IPS-11a (cell line): Measurements from ENCODE around the gene DNAJC15.

Experiments
- H3K4me3 ChIP-seq: one replicate; pipeline ENCODE4 v1.5.1; 2013; ENCODE audit warnings: low read depth, low read length, control low read depth

Gene DNAJC15

DNA sequence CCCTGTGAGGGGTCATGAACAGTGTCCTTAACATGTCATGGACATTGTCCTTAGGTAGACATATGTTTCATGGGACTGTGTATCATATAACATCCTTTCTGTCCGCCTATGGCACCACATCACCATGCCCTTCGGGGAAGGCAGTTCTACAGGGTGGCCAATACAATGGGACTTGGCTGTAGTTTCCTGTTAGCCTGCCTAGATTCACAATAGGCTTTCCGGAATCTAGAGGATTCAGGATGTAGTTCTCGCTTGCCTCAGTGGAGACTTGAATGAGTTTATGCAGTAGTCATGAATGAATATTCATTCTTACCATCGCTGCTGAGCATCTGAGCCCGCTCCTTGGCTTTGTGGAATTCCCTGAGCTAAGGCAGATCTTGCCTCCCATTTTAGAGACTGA lies 100.5 kb downstream of the DNAJC15 start:
- H3K4me3 ChIP-seq = no peak overlapping the region

DNA sequence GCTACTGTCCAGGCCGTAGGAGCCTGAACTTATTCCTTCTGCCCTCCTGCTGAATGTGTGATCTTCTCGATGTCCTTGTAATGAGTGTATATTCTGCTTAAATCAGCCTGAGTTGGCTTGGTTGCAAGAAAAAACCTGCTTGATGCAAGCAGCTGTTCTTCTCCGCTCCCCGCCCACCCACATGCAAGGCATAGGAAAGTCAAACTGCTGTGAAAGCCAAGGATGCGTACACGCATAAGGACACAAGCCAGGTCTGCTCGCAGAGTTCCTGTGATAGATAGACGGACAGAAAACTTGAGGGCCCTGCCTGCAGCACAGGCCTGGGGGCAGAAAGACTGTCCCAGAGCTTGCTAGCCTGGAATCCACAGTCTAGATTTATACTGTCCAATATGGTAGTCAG lies 101.1 kb downstream of the DNAJC15 start:
- no peak overlapping the region for H3K4me3 ChIP-seq

DNA sequence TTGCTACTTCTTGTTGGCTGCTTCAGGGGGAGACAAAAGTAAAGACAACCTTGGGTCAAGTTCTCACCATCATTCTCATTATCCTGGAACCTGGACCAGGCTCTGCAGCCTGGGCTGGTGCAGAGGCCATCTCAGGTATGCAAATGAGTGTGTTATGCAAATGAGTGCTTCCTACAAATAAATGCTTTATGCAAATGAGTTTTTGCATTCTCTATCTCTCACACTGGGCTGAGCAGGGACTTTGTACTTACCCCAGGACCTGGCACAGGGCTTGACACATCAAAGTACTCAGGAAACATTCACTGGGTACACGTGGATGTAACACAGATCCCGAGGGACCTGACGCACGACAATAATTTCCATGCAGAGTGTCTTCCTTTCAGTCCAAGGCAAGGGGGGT lies 103.0 kb downstream of the DNAJC15 start:
- no peak overlapping the region for H3K4me3 ChIP-seq

DNA sequence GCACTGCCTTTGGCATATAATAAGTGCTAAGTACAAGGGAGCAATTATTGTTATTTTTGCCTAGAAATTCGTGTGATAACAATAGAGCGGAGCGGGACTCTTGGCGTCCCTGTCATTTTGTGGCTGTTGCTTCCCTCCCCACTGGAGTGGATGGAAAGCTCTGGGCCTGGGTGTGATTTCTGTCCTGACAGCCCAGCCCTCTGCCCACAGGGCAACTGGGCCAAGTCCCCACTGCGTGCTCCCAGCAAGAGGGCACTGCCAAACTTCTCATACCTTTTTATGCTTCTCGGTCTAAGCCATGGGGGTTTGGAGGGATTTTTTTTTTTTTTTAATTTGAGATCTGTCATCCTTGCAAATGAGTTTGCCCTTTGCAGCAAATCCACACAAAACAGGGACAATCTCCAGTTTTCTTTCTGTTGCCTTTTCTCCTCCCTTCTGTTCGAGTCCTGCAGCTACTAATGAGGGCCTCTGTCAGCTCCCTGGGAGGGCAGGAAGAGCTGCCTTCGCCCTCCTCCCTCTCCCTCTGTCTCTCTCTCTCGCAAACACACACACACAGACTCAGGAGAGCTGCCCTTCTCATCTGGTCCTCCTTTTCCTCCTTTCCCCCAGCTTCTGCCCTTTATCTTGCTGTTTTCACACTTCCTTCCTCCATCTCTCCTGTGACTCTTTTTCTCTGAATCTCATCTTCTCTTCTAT lies 103.9 kb downstream of the DNAJC15 start:
- H3K4me3 ChIP-seq = no peak overlapping the region

DNA sequence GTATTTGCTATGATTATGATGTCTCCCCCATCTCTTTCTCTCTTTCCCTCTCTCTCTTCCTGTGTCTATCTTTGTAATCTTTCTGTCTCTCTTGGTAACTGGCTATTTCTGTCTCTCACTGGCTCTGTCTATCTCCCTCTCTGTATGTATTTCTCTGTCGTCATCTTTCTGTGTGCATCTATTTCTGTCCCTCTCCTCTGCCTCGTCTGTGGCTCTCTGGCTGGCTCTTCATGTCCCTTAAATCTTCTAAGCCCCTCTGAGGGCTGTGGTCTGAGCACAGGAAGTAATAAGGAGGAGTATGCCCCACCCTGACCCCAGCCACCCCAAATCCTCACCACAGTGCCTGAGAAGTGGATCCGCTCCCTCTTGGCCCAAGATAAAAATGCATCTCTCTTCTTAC lies 104.4 kb downstream of the DNAJC15 start:
- no peak overlapping the region for H3K4me3 ChIP-seq

DNA sequence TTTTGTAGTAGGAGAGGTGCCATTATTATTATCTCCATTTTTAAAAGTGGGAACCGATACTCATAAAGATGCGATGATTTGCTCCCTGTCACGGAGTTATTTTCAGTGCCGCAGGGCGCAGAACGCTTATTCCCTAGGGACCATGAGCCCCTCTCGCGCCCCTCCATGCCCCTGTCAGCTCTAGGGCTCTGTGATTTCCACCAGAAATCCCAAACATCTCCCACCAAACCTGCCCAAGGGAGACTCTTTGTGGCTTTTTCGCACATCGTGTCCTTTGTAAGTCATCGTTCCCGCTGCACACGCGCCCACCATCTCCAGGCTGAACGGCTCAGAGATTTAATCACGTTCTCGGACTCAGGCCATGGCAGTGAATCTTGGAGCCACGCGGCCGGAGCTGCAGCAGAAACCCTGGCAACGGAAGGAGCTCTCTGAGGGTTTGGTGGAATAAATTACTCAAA lies 105.1 kb downstream of the DNAJC15 start:
- H3K4me3 ChIP-seq = no peak overlapping the region

DNA sequence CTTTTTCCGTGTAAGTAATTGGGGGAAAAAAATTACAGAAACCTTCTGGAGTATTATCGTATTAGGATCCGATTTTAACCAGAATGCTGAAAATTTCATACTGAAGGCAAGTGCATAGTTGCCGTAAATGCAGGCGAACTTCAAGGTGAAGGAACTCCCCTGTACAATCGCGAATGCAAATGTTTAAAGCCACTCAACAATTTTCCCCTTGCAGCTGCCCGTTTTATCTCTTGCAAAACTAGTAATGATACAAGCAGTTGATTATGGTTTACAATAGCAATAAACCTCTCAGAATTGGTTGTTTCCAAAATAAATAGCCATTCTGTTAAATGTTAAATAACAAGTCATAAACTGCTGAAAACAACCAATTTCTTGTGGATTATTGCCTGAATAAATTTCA lies 105.7 kb downstream of the DNAJC15 start:
- H3K4me3 ChIP-seq = no peak overlapping the region

DNA sequence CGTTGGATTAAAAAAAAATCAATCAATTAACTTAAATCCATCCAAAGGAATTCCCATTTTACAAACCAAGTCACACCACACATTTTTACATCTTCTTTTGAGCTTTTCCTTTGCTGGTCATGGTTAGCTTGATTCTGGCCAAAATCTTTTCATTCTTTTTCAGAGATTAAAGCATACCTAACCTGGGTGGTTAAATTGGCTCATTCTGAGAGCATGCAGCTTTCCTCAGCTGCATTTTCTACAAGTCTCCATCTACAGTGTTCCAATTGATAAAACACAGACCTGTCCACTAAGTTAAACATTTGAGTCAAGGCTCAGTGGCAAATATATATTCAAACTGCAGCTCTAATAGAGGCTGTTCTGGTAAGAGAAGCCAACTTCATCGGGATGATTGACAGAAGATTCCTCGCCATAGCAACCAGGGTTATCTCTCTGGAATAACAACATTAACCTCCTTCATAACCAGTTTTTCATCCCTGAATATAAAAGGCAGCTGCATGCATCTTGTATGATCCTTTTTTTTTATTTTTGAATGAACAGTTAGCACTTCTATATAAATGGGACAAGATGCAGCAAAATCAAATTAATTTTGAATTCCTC lies 106.2 kb downstream of the DNAJC15 start:
- no peak overlapping the region for H3K4me3 ChIP-seq

DNA sequence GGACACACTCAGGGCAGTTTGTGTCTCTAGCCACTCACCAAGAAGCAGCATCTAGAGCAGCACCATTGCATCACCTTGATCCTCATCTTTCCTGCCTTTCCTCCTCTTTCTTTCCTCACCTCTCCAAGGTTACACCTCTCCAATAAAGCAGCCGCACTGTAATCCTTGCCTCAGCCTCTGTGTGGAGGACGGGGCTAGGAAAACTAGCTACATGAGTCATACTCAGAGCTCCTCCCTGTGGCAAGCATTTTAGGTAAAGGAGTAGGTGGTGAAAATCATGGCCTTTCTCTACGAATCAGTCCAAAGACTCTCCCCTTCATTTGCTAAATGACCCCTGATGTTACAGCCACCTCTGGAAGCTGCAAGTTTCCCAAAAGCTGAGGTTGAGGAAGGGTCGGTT lies 108.9 kb downstream of the DNAJC15 start:
- H3K4me3 ChIP-seq = no peak overlapping the region

DNA sequence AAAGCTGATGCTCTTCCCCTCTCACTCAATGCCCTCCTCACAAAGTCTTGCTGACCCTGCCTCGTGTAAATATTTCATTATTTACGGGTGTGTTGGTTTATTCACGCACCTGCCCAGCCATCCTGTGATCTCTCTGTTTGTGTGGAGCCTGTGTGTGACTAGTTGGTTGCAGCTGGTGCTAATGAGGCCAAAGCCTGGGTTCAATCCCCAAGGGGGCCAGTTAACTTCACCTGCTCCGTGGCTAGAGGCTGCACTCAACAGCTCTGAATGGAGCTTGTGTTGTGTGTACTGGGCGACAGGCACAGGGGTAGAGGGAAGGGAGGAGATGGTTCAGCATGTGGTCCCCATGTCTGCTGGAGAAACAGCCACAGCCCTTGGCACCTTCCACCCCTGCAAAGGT lies 109.5 kb downstream of the DNAJC15 start:
- H3K4me3 ChIP-seq = no peak overlapping the region

DNA sequence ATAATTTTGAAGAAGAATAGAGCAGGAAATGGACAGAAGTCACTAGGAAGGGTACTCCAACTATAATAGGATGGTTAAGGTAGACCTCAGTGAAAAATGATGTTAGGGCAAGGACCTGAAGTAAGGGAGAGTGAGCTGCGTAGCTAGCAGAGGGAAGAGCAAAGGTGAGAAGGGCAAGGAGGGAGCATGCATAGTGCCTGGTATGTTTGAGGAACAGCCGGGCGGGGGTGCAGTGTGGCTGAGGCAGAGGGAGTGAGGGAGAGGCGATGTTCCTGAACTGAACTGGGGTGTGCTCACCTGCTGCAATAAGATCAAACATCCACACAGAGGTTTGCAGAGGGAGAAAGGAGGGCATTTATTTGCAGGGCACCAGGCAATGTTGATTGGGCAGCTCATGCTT lies 110.4 kb downstream of the DNAJC15 start:
- H3K4me3 ChIP-seq = no peak overlapping the region

DNA sequence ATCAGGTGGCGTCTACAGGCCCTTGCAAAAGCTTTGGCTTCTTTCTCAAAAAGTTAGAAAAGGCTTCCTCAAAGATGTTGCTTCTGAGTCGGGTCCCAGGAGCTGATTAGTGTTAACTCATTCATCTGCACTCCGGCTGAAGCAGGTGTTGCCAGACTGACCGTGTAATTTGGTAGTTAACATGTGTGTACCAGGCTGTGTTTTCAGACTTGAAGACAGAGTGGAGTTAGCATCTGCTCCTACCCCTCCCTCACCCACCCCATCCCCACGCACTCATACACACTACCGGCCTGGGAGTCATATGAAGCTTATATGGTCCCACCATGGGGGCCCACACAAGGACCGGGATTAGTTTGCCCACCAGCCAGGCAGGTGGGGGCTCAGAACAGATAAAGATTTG lies 111.5 kb downstream of the DNAJC15 start:
- H3K4me3 ChIP-seq = no peak overlapping the region

DNA sequence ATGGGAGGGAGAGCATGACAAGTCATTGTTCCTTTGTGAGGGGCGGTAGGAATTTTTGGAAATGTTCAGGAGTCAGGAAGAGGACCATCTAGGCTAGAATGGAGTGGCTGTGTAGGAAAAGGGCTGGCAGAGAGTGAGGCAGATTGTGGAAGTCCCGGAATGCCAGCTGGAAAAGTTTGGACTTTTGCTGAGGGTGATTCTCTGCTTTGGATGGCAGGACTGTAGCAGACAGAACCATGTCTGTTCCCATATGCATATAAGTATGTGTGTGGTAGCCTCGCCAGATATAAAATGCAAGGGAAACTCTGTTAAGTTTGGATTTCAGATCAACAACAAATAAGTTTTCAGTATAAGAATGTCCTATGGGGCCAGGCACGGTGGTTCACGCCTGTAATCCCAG lies 112.1 kb downstream of the DNAJC15 start:
- no peak overlapping the region for H3K4me3 ChIP-seq

DNA sequence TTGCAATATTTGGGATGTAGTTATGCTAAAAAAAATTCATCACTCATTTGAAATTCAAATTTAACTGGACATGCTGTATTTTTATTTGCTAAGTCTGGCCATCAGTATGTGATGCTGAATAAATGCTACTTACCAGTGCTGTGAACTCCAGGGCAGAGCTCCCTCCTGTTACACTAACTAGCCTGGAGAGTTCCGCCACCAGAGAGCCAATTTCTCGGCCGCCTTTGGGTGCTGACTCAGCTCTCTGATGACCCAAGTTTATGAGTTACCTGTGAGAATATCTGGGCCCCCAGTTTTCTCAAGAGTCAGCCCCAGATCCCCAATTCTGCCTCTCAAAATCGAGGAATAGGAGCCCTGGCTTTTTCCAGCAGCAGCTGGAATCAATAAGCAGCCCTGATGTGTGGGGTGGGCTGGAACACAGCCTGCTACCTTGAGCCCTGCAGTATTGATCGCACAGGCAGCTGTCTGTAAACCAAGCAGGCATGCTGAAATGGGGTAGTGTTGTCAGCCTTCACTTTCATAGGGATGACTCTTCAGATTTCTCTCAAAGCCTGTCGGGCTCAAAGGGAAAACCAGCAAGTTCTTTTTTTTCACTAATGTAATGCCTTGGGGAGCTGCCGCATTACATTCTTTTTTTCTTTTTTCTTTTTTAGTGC lies 113.7 kb downstream of the DNAJC15 start:
- no peak overlapping the region for H3K4me3 ChIP-seq

DNA sequence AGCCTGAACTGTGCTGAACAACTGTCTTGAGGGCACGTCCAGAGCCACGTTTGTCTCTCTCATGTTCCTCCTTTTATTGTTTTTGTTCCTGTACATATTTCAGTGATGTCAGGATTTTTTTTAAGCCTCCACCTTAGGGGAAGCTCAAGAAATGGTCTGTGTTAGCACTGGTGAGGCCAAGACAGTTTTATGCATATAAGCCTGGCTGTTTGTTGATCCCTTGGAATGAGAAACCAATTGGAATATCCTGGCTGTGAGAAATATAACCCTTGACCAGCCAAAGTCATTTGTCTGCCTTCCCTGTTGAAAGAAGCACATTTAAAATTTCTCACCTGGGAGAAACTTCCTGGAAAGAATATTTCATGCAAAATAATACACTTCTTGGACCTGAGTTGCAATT lies 115.8 kb downstream of the DNAJC15 start:
- no peak overlapping the region for H3K4me3 ChIP-seq

DNA sequence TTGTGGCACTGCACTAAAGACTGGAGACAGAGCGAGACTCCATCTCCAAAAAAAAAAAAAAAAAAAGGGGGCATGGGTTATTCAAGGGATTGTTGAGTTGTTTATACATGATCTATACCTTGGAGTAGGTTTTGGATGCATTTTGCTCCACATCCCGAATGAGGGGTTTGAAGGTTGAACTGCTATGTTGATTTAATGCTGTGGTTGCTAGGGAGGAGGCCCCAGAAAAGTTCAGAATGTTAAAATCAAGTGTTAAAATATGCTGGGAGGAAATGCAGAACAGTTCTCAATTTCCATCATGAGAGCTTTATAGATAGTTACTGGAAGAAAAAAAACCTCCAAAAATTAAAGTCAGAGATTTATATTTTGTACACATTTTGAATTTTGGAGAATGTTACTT lies 116.5 kb downstream of the DNAJC15 start:
- H3K4me3 ChIP-seq = no peak overlapping the region

DNA sequence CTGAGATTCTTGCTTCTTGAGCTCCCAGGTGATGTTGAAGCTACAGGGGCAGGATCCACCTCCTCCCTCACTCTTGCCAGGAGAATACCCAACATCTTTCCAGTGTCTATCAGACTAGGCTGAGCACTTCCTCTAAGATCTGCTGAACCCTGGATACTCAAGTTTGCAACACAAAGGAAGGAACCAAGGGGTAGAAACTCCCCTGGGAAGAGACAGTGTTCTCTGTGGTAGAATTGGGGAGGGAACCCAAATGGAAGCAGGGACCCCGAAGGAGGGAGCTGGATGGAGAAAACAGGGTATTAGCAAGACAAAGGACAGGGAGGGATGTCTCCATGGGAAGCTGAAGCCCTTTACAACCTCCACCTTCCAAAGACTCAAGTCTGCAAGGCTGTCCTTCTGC lies 117.6 kb downstream of the DNAJC15 start:
- H3K4me3 ChIP-seq = no peak overlapping the region

DNA sequence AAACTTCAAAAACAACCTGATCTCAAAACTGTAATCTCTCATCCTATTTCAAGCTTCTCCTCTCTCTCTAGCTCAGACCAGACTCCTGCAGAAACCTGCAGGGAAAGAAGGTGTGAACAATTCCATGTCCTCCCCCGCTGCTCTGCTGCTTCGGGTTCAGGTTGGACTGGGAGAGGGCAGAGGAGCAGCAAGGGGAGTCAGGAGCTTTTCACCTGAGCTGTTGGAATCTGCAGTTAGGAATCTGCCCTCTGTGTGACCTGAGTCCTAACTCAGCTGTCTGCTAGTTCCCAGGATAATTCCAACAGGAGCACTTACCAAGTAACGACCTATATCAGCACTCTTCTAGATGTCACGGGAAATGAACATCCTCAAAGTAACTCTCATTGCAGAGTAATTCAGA lies 118.3 kb downstream of the DNAJC15 start:
- no peak overlapping the region for H3K4me3 ChIP-seq

DNA sequence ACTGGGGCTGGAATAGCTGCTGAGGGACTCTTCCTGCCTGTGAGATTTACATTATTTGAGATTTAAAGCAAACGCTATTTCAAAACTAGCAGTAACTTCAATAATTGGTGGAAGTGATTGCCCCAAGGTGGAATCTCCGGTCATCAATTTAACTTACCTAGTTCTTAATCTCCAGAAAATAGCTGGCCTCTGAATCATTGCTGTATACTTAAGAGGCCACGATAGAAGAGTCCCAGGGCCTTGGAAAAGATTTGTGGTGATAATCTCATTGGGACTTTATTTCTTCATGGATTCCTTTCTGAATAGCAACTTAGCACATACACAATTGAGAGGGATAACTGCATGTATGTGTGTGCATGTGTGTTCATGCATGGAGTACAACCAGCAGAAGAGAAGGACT lies 120.2 kb downstream of the DNAJC15 start:
- no peak overlapping the region for H3K4me3 ChIP-seq

DNA sequence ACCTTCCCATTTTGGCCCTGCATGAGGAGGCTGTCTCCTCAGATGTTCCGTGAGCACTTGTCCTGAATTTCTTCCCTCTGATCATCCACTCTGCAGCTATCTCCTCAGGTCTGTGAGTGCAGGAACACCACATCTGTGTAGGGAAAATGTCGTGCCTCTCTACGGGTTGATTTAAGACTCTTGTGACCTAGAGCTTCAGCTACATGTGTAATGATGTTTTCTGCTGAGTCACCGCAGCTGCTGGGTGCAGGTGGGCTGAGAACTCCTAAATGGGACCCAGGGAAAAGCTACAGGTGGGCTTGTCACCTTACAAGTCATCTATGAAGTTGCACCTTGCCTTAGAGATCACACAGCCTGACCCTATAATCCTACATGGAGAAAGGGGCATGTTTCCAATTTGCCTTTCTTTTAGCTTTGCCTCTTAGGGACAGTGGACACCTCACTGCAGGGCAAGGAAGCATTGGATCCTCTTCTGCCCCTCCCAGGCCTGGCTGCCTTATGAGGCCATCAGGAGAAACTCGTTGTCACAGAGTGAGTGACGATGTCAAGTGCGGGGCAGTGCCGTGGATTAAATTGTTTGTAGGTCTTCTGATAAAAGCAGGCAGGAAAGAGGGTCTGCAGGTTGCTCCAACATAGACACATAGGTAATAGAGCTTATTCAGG lies 122.3 kb downstream of the DNAJC15 start:
- H3K4me3 ChIP-seq = no peak overlapping the region

DNA sequence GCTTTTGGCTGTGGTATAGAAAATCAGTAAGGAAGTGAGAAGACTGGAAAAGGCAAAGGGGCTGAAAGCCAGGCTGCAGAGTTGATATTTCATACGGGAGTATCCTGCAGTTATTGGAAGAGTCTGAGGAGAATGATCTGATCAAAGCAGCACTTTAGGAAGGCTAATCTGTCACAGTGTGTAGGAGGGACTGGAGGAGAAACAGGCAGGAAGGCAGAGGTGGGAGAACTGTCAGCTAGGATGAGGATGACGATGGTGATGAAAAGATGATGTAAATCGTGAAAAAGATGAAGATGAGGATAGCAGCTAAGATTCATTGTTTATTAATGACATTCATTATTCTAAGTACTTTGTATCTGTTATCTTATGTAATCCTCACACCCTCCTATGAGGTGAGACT lies 123.0 kb downstream of the DNAJC15 start:
- no peak overlapping the region for H3K4me3 ChIP-seq
